ENCODE data around the gene TP53I13.

DNA sequence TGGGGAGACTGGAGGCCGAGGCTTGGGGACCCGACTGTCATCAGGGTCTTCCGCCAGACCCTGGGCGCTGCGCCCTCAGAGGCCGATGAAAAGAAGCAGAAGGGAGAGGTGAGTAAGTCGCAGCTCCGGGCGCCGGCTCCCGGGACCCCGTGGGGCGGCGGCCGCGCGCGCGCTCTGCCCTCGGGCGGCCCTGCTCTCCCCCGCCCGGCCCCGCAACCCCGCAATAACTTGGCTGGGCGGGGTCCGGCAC, 1.3 kb upstream of the TP53I13 start:
- TF ChIP-seq, protein P1, sequence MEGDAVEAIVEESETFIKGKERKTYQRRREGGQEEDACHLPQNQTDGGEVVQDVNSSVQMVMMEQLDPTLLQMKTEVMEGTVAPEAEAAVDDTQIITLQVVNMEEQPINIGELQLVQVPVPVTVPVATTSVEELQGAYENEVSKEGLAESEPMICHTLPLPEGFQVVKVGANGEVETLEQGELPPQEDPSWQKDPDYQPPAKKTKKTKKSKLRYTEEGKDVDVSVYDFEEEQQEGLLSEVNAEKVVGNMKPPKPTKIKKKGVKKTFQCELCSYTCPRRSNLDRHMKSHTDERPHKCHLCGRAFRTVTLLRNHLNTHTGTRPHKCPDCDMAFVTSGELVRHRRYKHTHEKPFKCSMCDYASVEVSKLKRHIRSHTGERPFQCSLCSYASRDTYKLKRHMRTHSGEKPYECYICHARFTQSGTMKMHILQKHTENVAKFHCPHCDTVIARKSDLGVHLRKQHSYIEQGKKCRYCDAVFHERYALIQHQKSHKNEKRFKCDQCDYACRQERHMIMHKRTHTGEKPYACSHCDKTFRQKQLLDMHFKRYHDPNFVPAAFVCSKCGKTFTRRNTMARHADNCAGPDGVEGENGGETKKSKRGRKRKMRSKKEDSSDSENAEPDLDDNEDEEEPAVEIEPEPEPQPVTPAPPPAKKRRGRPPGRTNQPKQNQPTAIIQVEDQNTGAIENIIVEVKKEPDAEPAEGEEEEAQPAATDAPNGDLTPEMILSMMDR (IDR thresholded peaks at IDR 0.05; ENCODE audit: insufficient read depth, low read length), result no peak
- TF ChIP-seq REST (IDR thresholded peaks at IDR 0.05; ENCODE audit: insufficient replicate concordance, low read depth), result no peak
- no peak for TF ChIP-seq POLR2AphosphoS5 (IDR thresholded peaks at IDR 0.05; ENCODE audit: low read depth)
- no peak for TF ChIP-seq GABPA (IDR thresholded peaks at IDR 0.05; ENCODE audit: low read depth)
- TF ChIP-seq SPI1 (IDR thresholded peaks at IDR 0.05; ENCODE audit: borderline replicate concordance, low read depth), result no peak

All from HL-60 (cell line).